SIG-M5 treated with dmso at 0.1 percent for 504 hours (cell line): ENCODE data around the gene LCE1F.

Experiments
- DNase-seq: peaks from one replicate; lab custom pipeline; 2025; ENCODE audit not compliant: unreplicated experiment; lab: John Stamatoyannopoulos, UW

The LCE1F gene

GRCh38 chr1:152770411-152770810, 4.5 kb upstream of the LCE1F start:
- no peak for DNase-seq

GRCh38 chr1:152776361-152776760, 1.4 kb downstream of the LCE1F start:
- no peak for DNase-seq

DNA sequence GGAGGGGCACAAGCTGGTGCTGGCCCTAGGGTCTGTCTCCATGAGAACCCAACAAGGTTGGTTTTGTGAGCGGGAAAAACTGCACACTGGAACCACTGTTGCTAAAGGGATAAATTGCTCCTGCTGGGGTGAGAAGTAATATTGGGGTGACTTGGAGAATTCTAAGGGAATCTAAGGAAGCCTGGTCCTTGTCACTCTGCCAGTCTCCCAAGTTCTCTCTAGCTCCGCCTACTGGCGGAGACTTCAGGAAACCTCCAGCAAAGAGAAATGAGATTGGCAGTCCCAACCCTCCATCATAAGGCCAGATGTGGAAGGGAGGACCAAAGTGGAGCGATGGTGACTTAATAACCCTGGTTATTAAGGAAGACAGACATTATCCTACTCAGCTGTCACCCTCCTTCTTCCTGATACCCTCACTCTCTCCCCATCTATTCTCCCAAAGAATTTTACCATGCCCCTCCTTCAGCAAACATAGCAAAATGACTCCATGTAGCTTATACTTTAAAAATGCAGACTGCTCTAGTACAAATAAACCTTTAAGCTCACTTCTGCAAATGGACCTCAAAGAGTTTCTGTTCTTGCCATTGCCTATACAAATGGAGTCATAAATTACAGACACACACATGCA, 2.7 kb downstream of the LCE1F start:
- DNase-seq = no peak

DNA sequence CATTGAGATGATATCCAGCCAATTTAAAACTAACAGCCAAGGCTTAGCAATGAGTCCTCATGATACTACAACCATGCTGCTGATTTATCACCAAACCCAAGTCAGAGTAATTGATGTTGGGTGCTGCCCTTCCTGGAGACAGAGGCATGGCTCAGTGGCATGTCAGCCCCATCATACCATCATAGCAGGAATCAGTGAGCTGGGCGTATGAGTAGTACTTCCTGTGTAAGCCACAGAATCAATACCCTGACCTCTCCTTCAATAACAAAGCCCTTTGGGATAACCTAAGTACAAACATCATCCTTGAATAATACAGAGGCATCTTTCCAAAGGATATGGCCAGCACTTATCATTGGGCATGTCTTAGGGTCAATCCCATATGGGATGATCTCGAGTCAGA, 8.2 kb downstream of the LCE1F start:
- DNase-seq = no peak

- no peak for DNase-seq
Observed at GRCh38 chr1:152786077-152786476, 11.1 kb downstream of the LCE1F start, which contains the start of gene LCE1E. LCE1E (plus strand) TSS chr1:152786257; CDS start chr1:152787300, 1,043 bp downstream.

DNA sequence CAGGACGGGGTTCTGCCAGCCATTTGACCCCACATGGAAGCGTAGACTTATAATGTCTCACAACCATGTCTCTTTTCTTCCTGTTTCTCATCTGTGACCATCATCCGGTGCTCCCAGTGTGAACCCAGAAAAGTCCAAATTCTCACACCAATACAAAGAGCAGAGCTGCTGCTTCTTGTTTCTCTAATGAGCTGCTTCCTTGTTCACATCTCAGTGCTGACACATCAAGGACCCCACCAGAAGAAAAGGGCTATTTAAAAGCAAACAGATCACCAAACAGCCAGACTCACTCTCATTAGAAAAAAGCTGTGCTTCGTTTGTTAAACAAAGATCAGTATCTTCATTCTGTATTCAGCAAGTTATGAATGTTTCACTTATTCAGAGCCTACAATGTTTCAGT, 20.7 kb downstream of the LCE1F start:
- DNase-seq = no peak

GRCh38 chr1:152796421-152796820, 21.5 kb downstream of the LCE1F start, which contains the start of gene LCE1D:
LCE1D (plus strand) TSS chr1:152796721; CDS start chr1:152797795, 1,074 bp downstream.
- DNase-seq = no peak

GRCh38 chr1:152801333-152801732, 26.4 kb downstream of the LCE1F start:
- DNase-seq = no peak

DNA sequence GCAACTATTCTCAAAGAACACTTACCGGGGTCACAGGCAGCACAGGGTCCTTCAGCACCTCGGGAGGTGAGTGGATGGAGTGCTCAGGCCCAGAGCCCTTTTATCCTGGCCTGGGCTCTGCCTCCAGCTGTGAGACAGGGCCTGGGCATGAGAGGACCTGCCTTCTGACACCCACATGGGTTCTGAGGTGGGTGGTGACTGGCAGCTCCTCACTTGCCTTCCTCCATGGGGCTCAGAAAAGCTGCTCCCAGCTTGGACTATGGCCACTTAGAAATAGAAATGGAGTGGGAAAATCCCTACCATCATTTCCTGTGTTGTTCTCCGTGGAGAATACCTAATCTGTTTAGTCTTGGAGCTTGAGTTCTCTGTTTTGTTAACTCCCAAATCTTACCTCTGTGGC, 31.6 kb downstream of the LCE1F start, which contains the start of gene LCE1C:
TSS of gene LCE1C (minus strand) at position 76 of the 400 bp plus-strand sequence. CDS start 1,173 bp downstream, outside the sequence.
- no peak for DNase-seq

- no peak for DNase-seq
Observed at GRCh38 chr1:152811050-152811449, 36.1 kb downstream of the LCE1F start.

GRCh38 chr1:152811671-152812070, 36.7 kb downstream of the LCE1F start, which contains the start of gene LCE1B:
LCE1B (plus strand) TSS chr1:152811971; CDS start chr1:152812447, 476 bp downstream.
- DNase-seq = no peak

GRCh38 chr1:152817309-152817708, 42.4 kb downstream of the LCE1F start:
- DNase-seq = no peak

DNA sequence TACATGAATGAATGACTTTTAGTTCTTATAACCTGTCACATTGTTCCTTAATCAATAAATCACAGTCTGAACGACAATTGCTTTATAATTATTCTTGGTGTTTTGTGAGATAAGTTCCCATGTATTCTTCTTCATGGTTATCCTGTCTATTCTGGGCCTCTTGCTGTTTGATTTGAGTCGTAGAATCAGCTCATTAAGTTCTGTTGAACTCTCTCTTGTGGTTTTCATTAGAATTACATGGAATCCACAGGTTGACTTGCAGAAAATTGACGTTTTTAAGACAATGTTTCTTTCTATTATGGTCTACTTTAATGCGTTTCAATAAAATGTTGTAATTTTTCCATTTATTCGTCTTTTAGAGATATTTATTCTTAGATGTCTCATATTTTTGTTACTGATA, 48.4 kb downstream of the LCE1F start:
- DNase-seq = no peak

GRCh38 chr1:152824964-152825363, 50.0 kb downstream of the LCE1F start:
- DNase-seq = no peak
